Esophagus (tissue), 2 donors: Measurements from ENCODE around the gene TMEM14B. TPM values are rescaled to one million over a fixed set of nuclear protein-coding genes. Genes with fewer than 3 reads are reported as not detected.

Source experiments
- H3K27ac ChIP-seq, 2 donors: one replicate each; pipeline ENCODE4 v1.5.1; 2013; ENCODE audit warnings: low read depth in 2 of 2, mild to moderate bottlenecking in 2 of 2, inconsistent platforms in 1 of 2, low read length in 1 of 2, moderate library complexity in 1 of 2
- H3K27me3 ChIP-seq, 2 donors: one replicate each; pipeline ENCODE4 v1.6.1; 2013; ENCODE audit warnings: low read length in 2 of 2, control low read depth in 1 of 2, mild to moderate bottlenecking in 1 of 2; ENCODE audit not compliant: insufficient read depth in 2 of 2, control insufficient read depth in 1 of 2
- H3K36me3 ChIP-seq, 2 donors: one replicate each; pipeline ENCODE4 v1.6.1; 2013; ENCODE audit warnings: low read length in 1 of 2; ENCODE audit not compliant: control insufficient read depth in 2 of 2, insufficient read depth in 2 of 2
- H3K4me1 ChIP-seq, 2 donors: one replicate each; pipeline ENCODE4 v1.6.1; 2013; ENCODE audit warnings: low read length in 1 of 2; ENCODE audit not compliant: control insufficient read depth in 2 of 2, insufficient read depth in 2 of 2
- H3K4me3 ChIP-seq, 2 donors: one replicate each; pipeline ENCODE4 v1.5.1; 2013; ENCODE audit warnings: low read length in 2 of 2, mild to moderate bottlenecking in 2 of 2, low read depth in 1 of 2, moderate library complexity in 1 of 2
- H3K9me3 ChIP-seq, 2 donors: one replicate each; pipeline ENCODE4 v1.6.1; 2013; ENCODE audit warnings: mild to moderate bottlenecking in 2 of 2, low read depth in 1 of 2, low read length in 1 of 2, moderate library complexity in 1 of 2; ENCODE audit not compliant: control insufficient read depth in 2 of 2, insufficient read depth in 1 of 2
- WGBS, 2 donors: extraction: QIAGEN DNeasy Blood & Tissue Kit; methylation state at CpG; one replicate each; pipeline ENCODE4 v1.1.7; 2013; 5-methylcytosine and 5-hydroxymethylcytosine counted together
- polyA plus RNA-seq, 2 donors: library from polyadenylated mRNA; stranded (reverse); fragments of 200-250 nt; gene quantifications; one replicate each; pipeline ENCODE4 v1.2.3, GENCODE V29; 2013
- donor health status: healthy with polysubstance abuse.
- donor health status: Bipolar disorder and iron deficiency.

TMEM14B gene
- polyA plus RNA-seq, 2 donors: 47.6 to 50.8 TPM

DNA sequence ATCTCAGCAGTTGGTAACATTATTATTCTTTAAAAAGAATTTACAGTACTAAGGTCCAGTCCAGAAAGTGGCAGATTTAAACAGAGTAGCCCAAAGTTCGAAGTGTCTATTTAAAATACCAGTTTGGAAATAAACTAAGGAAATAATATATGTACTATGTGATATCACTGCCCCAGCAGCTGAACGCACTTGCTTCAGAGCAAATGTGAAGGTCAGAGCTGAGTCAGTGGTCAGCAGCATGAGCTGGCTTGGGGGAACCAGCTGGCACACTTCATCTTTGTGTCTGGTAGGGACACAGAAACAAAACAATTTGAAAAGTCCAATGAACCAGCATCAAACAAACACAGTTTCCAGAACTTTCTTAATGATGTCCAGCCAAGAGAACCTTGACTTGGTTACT, 15.4 kb downstream of the TMEM14B start:
- no peaks in the 10 kb centered on the region for H3K27me3 ChIP-seq
- 77 to 82% methylated on average over 2 of the region's 2 CpGs for WGBS, 2 donors
- H3K4me3 ChIP-seq: no peak overlapping the region
- no peak overlapping the region for H3K27ac ChIP-seq
- H3K4me1 ChIP-seq: peaks cover 0 to 2% of the 10 kb centered on the region in 2 donors
- H3K36me3 ChIP-seq: no peaks in the 10 kb centered on the region
- no peaks in the 10 kb centered on the region for H3K9me3 ChIP-seq

DNA sequence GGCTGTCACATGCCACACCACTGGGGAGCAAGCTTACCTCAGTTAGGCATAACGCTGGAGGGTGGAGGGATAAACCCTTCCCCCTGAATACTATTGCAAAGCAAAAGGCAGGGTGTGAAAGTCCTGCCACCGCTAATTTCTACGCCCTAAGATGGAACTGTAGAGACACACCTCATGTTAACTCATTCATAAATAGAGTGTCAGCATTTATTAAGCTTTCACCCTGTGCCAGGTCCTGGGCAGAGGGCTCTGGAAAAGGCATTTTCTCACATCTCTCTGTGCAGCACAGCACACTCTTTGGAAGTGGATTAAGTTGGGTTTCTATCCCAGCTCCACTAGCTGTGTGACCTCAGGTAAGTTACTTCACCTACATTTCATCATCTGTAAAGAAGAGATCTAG, 21.8 kb downstream of the TMEM14B start:
- H3K27ac ChIP-seq: no peak overlapping the region
- H3K27me3 ChIP-seq: no peaks in the 10 kb centered on the region
- H3K4me1 ChIP-seq: no peaks in the 10 kb centered on the region
- no peaks in the 10 kb centered on the region for H3K36me3 ChIP-seq
- whole genome bisulfite sequencing, 2 donors: 81 to 96% methylated on average over 3 of the region's 3 CpGs
- no peaks in the 10 kb centered on the region for H3K9me3 ChIP-seq
- no peak overlapping the region for H3K4me3 ChIP-seq

GRCh38 chr6:10771371-10771894, 23.8 kb downstream of the TMEM14B start:
- WGBS, 2 donors: 61 to 71% methylated on average over 12 of the region's 12 CpGs
- H3K27me3 ChIP-seq: no peaks in the 10 kb centered on the region
- H3K4me1 ChIP-seq: no peaks in the 10 kb centered on the region
- H3K27ac ChIP-seq: no peak overlapping the region
- H3K9me3 ChIP-seq: no peaks in the 10 kb centered on the region
- H3K4me3 ChIP-seq: no peak overlapping the region
- H3K36me3 ChIP-seq: no peaks in the 10 kb centered on the region

DNA sequence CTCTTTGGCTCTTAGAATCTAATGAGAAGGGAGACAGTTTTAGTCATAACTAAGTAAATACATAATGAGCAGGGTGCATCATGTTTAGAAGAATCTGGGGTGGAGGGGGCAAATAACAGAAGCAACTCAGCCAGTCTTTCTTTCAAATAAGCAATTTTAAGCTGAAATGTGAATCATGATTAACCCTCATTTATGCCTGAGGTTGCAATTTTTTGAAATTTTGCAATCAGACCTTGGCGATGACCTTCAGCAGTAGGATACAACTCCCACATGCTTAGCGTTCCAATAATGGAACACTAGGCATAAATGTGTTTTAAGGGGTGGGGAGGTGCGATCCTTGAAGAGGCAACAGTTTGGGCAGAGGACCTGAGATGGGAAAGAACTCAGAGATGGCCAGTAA, 30.6 kb downstream of the TMEM14B start:
- 99% methylated on average over 3 of the region's 3 CpGs for WGBS, 2 donors
- Histone ChIP-seq H3K4me3 (no peak overlapping the region), H3K36me3 (no peaks in the 10 kb centered on the region), H3K4me1 (no peaks in the 10 kb centered on the region), H3K27me3 (no peaks in the 10 kb centered on the region), H3K27ac (no peak overlapping the region), H3K9me3 (no peaks in the 10 kb centered on the region)

- Histone ChIP-seq H3K27ac (no peak overlapping the region), H3K36me3 (no peaks in the 10 kb centered on the region), H3K9me3 (no peaks in the 10 kb centered on the region), H3K27me3 (no peaks in the 10 kb centered on the region), H3K4me3 (no peak overlapping the region), H3K4me1 (no peaks in the 10 kb centered on the region)
- WGBS, 2 donors: 94 to 98% methylated on average over 7 to 8 of the region's 8 CpGs
Observed at GRCh38 chr6:10779076-10779475, 31.5 kb downstream of the TMEM14B start.

DNA sequence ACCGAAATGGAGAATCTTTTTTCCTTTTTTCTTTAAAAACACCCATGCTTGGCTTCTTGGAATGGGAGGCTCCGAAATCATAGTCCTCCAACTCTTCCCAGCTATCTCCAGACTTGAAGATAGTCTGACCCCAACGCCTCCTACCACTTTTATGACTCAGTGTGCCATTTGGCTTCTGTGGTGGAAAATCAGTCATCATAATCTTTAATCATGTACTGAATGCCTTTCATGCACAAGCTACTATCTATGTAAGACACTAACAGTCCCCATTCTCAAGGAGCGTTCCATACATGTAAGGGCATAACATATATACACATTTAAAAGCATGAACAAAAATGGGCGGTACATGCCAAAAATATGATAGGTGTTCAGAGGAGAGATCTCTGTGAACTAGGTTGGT, 44.1 kb downstream of the TMEM14B start:
- H3K4me1 ChIP-seq: no peaks in the 10 kb centered on the region
- no peaks in the 10 kb centered on the region for H3K27me3 ChIP-seq
- 95 to 96% methylated on average over 5 of the region's 5 CpGs for WGBS, 2 donors
- H3K27ac ChIP-seq: no peak overlapping the region
- no peaks in the 10 kb centered on the region for H3K36me3 ChIP-seq
- no peaks in the 10 kb centered on the region for H3K9me3 ChIP-seq
- no peak overlapping the region for H3K4me3 ChIP-seq

DNA sequence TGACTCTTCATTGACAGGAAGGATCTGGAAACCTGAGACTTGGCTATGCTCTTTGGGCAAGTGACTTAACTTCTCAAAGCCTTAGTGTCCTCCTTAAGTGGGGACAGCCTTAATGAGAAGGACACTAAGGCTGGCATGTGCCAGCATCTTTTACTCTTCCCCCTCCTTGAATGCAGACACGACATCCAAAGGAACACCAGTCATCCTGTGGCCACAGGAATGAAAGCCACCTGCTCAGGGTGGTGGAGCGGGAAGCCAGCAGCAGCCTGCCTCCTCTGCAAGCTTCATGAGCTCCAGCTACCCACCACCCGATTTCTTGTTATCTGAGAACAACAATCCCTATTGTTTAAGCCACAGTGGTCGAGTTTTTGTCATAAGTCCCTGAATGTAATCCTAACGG, 44.5 kb downstream of the TMEM14B start:
- Histone ChIP-seq H3K36me3 (no peaks in the 10 kb centered on the region), H3K27ac (no peak overlapping the region), H3K4me3 (no peak overlapping the region), H3K9me3 (no peaks in the 10 kb centered on the region), H3K4me1 (no peaks in the 10 kb centered on the region), H3K27me3 (no peaks in the 10 kb centered on the region)
- WGBS, 2 donors: 85% methylated on average over 5 of the region's 5 CpGs

DNA sequence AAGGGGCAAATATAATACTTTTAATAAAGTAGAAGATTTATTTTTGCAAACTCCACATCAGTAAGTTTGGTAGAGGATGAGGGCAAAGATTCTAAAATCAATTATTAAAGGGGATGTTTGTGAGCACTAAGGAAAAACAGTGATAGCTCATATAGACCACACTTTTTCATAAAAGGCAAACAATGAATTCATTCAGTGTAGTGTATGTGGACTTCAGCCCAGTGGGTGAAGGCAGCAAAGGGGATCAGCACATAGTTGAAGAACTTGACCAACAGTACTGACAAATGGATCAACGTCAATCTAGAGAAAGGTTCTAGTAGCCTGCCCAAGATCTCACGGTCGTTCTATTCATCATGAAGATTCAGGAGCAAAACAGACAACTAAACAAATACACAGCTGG, 45.4 kb downstream of the TMEM14B start:
- H3K9me3 ChIP-seq: no peaks in the 10 kb centered on the region
- no peak overlapping the region for H3K4me3 ChIP-seq
- no peaks in the 10 kb centered on the region for H3K4me1 ChIP-seq
- 92% methylated on average over 3 of the region's 3 CpGs for WGBS, 2 donors
- no peak overlapping the region for H3K27ac ChIP-seq
- H3K36me3 ChIP-seq: no peaks in the 10 kb centered on the region
- no peaks in the 10 kb centered on the region for H3K27me3 ChIP-seq

- Histone ChIP-seq H3K4me1 (no peaks in the 10 kb centered on the region), H3K27me3 (no peaks in the 10 kb centered on the region), H3K9me3 (no peaks in the 10 kb centered on the region), H3K27ac (no peak overlapping the region), H3K36me3 (no peaks in the 10 kb centered on the region), H3K4me3 (no peak overlapping the region)
- WGBS, 2 donors: 88 to 91% methylated on average over 6 of the region's 6 CpGs
Observed at GRCh38 chr6:10793695-10794094, 46.1 kb downstream of the TMEM14B start.

DNA sequence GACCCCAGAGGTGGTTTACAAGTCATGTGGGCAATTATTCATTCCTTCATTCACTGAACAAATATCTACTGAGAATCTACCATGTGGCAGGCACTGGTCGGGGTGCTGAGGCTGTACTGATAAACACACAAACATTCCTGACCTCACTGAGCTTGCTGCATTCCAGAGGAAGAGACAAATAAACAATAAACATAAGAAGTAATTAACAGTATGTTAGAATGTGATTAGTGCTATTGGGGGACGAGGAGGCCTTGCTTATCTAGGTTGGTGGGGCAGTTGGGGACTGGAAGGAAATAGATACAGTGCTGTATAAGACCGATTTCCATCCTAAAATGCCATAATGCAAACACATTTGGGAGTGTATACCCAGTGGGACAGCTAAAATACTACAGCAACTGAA, 46.6 kb downstream of the TMEM14B start:
- H3K27me3 ChIP-seq: no peaks in the 10 kb centered on the region
- H3K36me3 ChIP-seq: no peaks in the 10 kb centered on the region
- no peaks in the 10 kb centered on the region for H3K4me1 ChIP-seq
- no peak overlapping the region for H3K27ac ChIP-seq
- WGBS, 2 donors: 70 to 73% methylated on average over 3 of the region's 3 CpGs
- H3K4me3 ChIP-seq: no peak overlapping the region
- no peaks in the 10 kb centered on the region for H3K9me3 ChIP-seq
